ES-I3 (cell line): ENCODE measurements around the gene SWAP70.

Source experiments
- H3K36me3 ChIP-seq: 2 replicates; pipeline ENCODE4 v1.6.1; 2013; ENCODE audit warnings: mild to moderate bottlenecking, low read length, control low read depth, moderate library complexity; ENCODE audit not compliant: insufficient read depth
- H3K4me1 ChIP-seq: 2 replicates; pipeline ENCODE4 v1.6.1; 2013; ENCODE audit warnings: mild to moderate bottlenecking, control low read depth, low read length; ENCODE audit not compliant: insufficient read depth
- H3K9ac ChIP-seq: 2 replicates; pipeline ENCODE4 v1.6.1; 2013; ENCODE audit warnings: low read depth, mild to moderate bottlenecking, low read length, moderate library complexity
- H3K9me3 ChIP-seq: 2 replicates; pipeline ENCODE4 v1.6.1; 2013; ENCODE audit warnings: mild to moderate bottlenecking, low read length, moderate library complexity; ENCODE audit not compliant: control insufficient read depth, insufficient read depth

SWAP70 gene

GRCh38 chr11:9748361-9748970 is 84.6 kb downstream of the SWAP70 start:
- Histone ChIP-seq H3K36me3 (peaks cover 4% of the 10 kb centered on the region; the same call in 1 of the 2 replicates), H3K9me3 (no peaks in the 10 kb centered on the region), H3K9ac (no peak overlapping the region), H3K4me1 (no peaks in the 10 kb centered on the region)

DNA sequence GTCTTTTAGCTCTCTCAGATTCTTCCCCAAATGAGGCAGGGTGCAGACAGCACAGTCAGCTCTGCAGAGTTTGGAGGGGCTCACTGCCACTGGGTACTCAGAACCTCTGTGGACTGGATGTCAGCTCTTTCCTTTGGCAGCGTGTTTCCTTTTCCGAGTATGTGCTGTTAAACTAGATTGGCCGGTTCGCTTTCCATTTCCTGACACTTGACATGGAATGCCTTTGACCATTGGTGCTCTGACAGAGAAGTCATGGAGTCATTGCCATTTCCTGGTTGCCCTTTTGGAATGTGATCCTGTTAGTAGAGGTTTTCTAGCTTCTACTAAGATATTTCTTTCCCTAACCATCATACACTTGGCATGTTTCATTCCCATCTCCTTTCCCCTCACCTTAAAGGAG is 86.7 kb downstream of the SWAP70 start:
- Histone ChIP-seq H3K9ac (no peak overlapping the region), H3K9me3 (no peaks in the 10 kb centered on the region), H3K4me1 (0 out of 2 replicates have a peak, but pooled peaks cover 3% of the 10 kb centered on the region), H3K36me3 (peaks cover 4% of the 10 kb centered on the region; the same call in 1 of the 2 replicates)

DNA sequence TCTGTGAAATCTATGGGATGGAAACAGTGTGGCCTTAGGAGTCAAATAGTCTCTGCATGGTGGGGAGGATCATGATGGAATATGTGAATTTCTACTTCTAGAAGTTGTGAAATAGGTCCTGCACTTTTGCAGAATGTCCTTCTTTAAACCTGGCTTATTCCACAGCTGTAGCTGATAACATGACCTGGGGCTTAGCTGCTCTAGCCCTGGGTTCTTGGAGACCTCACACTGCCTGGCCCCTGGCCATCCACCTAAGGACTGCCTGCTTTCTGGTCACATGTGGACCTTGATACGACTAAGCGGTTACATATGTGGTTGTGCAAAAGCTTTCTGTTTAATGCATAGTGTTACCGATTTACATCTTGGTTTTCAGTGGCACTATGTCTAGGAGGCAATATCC is 88.2 kb downstream of the SWAP70 start:
- H3K36me3 ChIP-seq, result peaks cover 4% of the 10 kb centered on the region; the same call in 1 of the 2 replicates
- H3K9me3 ChIP-seq, result no peaks in the 10 kb centered on the region
- H3K4me1 ChIP-seq, result peaks cover 9% of the 10 kb centered on the region; the same call in 1 of the 2 replicates
- H3K9ac ChIP-seq, result no peak overlapping the region

GRCh38 chr11:9753021-9753420 is 89.1 kb downstream of the SWAP70 start:
- Histone ChIP-seq H3K4me1 (peaks cover 16% of the 10 kb centered on the region; the same call in 1 of the 2 replicates), H3K9ac (no peak overlapping the region), H3K36me3 (peaks cover 4% of the 10 kb centered on the region; the same call in 1 of the 2 replicates), H3K9me3 (no peaks in the 10 kb centered on the region)

GRCh38 chr11:9754010-9754471 is 90.2 kb downstream of the SWAP70 start:
- Histone ChIP-seq H3K9me3 (no peaks in the 10 kb centered on the region), H3K36me3 (no peaks in the 10 kb centered on the region; the same call in 1 of the 2 replicates), H3K9ac (no peak overlapping the region), H3K4me1 (peaks cover 16% of the 10 kb centered on the region; the same call in 1 of the 2 replicates)

DNA sequence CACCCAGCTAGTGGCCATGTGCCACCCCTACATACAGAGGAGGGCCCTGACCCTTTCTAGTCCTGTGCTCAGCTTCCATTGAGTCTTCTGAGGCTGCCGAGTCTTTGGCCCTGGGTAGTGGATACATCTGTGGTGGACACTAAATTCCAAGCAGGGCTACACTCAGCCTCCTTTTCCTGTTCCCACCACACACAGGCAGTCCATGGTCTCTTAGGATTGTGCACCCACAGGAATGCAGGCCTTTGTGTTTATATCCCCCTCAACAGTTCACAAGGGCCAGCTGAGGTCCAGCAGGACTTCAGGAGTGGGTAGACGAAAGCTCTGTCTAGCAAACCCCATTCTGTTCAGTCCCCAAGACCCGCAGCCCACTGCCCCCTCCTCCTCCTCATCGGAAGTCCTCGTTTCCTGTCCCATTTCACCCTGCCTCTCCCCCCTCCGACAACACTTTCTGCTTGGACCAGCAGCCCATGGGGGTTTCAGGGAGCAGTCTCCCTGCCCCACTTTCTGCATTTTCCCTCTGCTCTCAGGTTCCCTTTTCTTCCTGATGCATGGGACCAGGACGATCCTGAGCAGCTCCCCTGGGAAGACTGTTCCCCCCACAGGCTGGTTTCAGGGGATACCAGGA is 91.8 kb downstream of the SWAP70 start:
- no peaks in the 10 kb centered on the region; the same call in 1 of the 2 replicates for H3K36me3 ChIP-seq
- H3K4me1 ChIP-seq, result peaks cover 23% of the 10 kb centered on the region; the same call in 1 of the 2 replicates
- no peak overlapping the region for H3K9ac ChIP-seq
- H3K9me3 ChIP-seq, result no peaks in the 10 kb centered on the region

DNA sequence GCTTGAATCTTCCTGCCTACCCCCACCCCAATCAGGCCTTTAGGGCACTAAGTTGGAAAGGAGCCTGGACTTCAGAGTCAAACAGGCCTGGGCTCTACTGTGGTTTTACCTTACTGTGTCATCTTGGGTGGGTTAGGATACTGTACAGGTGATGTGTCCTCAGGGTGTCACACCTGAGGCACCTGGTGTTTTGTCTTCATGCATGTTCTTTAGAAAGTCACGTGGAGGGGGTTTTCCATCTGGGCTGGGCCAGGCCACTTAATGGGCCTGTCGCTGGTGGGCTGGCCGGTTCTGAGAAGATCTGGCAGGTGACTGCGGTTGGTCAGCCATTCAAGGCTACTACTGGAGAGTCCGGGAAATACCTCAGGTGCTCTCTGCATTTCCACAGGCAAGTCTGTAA is 92.6 kb downstream of the SWAP70 start:
- Histone ChIP-seq H3K36me3 (no peaks in the 10 kb centered on the region), H3K9me3 (no peaks in the 10 kb centered on the region), H3K4me1 (peaks cover 23% of the 10 kb centered on the region; the same call in 1 of the 2 replicates), H3K9ac (no peak overlapping the region)

DNA sequence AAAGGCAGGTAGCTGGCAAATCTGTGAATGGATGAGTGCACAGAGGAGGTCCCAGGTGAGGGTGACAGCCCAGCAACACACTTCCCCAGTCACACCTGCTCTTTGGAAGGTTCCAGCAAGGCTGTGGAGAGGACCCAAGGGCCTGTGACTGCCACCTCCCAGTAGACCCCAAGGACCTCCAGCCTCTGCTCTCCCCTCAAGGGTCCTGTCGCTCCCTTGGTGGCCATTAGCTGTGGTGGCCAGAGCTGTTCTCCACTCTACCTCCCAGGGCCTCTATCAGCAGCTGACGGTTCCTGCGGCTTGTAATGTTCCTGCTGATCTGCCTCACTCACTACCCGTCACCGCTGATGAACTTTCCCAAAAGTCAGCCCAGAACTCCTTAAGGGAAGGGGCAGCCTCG is 93.0 kb downstream of the SWAP70 start:
- Histone ChIP-seq H3K36me3 (no peaks in the 10 kb centered on the region), H3K9ac (no peak overlapping the region), H3K4me1 (peaks cover 23% of the 10 kb centered on the region; the same call in 1 of the 2 replicates), H3K9me3 (no peaks in the 10 kb centered on the region)

- H3K36me3 ChIP-seq, result no peaks in the 10 kb centered on the region
- H3K4me1 ChIP-seq, result peaks cover 23% of the 10 kb centered on the region; the same call in 1 of the 2 replicates
- H3K9me3 ChIP-seq, result no peaks in the 10 kb centered on the region
- peak overlapping the region; percentile 65 for H3K9ac ChIP-seq
These were observed 94.1 kb downstream of the SWAP70 start for GRCh38 chr11:9757809-9758636.

- Histone ChIP-seq H3K9ac (peak overlapping the region; percentile 65), H3K4me1 (peaks cover 20% of the 10 kb centered on the region; the same call in 1 of the 2 replicates), H3K36me3 (no peaks in the 10 kb centered on the region), H3K9me3 (no peaks in the 10 kb centered on the region)
These were observed 95.0 kb downstream of the SWAP70 start for GRCh38 chr11:9758637-9759518.

DNA sequence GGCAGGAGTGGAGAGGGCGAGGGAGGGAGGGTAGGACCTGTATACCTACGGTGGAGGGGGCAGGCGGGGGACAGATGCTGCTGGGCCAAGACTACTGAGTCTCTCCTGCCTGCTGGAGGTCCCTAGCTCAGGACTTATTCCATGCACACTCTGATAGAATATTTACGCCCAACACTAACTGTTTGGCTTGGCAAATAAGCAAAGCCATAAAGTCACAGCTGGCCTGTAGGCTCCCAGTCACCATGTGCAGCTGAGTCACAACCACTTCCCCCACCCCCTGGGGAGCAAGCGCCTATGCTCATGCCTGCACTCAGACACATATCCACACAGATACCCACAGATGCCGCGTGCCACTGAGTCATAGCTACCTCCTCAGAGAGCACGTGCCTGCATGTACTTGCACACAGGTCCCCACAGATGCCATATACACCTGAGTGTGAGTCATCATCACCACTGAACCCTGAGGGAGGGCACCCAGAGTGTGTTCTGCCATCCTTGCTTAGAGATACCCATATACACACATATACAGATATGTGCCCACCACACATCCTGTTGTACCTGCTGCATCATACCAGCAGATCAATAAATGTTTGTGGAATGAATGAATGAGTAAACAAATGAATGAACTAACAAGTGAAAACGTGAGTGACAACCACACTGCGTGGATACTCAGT is 95.8 kb downstream of the SWAP70 start:
- peaks cover 20% of the 10 kb centered on the region; the same call in 1 of the 2 replicates for H3K4me1 ChIP-seq
- no peaks in the 10 kb centered on the region for H3K9me3 ChIP-seq
- peak overlapping the region; percentile 65; the same call in 1 of the 2 replicates for H3K9ac ChIP-seq
- H3K36me3 ChIP-seq, result no peaks in the 10 kb centered on the region

- H3K9ac ChIP-seq, result no peak overlapping the region
- no peaks in the 10 kb centered on the region for H3K9me3 ChIP-seq
- H3K36me3 ChIP-seq, result no peaks in the 10 kb centered on the region
- peaks cover 25% of the 10 kb centered on the region; the same call in 1 of the 2 replicates for H3K4me1 ChIP-seq
These were observed 96.3 kb downstream of the SWAP70 start for GRCh38 chr11:9760193-9760575.

DNA sequence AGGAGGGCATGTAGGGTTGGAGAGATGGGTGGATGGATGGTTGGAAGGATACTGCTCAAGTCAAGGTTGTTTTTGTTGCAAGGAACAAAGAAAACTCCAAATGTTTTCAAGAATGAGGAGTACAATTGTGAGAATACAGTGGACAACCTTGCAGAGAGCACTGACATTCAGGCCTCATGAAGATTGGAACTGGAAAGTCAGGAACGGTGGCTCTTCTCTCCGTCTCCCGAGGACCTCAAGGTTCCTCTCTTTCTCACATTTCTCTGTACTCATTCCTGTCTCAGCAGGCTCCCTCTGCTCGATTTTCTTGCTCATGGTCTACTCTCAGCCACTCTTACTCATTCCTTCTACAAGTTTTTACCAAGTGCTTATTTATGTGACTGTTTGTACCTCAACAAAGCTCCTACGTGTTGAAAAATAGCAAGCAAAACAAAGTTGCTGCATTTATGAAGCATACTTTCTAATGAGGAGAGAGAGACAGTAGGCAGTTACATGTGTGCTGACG is 97.6 kb downstream of the SWAP70 start:
- no peaks in the 10 kb centered on the region for H3K36me3 ChIP-seq
- H3K9me3 ChIP-seq, result no peaks in the 10 kb centered on the region
- H3K4me1 ChIP-seq, result peaks cover 33% of the 10 kb centered on the region; the same call in 1 of the 2 replicates

More for the DNA sequence above, 97.6 kb downstream of the SWAP70 start:
- no peak overlapping the region for H3K9ac ChIP-seq
